Measurements from ENCODE around the gene TRIO.

Gene TRIO

DNA sequence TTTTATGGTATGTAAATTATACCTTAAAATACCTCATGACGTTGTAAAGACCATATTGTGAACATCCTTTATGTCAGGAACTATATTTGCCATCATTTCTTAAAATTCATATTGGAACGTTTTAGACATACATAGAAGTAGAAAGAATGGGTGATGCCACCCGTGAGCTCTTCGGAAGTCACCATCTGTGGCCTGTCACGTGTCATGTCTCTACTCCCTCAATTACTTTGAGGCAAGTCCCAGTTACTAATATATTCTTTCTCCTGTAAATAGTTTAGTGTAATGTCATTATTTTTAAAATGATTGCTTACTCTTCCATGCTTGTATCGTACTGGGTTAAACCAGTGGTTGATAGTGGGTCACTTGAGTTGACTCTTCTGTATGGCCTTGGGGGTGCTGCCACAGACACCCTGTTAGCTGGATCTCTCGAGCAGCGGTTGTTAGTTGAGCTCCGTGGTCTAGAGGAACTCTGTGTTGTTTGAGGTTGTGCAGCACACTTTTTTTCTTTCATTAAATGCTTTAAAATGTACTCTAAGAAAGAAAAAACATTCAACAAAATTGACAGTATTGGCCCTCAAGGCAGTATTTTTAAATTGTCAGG is 66.2 kb downstream of the TRIO start:
- no peak for DNase-seq (ENCODE audit: low spot score)

DNA sequence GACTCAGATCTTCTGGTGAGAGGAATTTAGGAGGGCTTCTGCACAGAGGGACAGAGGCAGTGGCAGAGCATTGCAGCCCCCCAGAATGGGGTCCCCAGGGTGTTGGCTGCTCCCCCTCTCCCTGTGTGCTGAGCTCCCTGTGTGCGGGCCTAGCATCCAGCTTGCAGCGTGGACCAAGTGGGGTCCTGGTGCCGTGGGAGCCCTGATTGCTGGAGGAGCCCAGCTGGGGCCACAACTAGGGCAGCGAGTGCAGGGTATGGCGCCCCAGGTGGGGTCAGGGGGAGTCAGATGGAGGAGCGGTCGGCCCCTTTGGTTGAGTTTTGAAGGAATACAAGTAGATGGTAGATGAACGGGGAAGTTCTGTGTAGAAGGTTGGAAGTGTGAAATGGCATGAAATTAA is 66.7 kb downstream of the TRIO start:
- no peak for DNase-seq (ENCODE audit: low spot score)

DNA sequence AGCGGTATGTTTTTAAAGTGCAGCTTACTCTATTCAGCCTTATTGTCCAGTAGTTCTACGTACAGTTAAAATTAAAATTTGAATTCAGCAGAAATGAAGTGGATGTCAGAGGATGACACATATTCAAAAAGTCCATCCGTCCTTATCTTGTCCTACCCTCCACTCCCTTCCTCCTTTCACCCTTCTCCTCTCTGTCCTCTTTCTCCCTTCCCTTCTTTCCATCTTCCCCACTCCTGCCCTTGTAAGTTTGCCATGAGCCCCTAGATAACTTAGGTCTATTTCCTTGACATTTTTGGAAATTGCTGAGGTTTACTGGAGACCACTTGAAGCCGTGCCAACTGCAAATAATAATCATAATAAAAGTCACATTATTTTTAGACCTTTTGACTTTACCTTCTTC is 67.6 kb downstream of the TRIO start:
- DNase-seq (ENCODE audit: low spot score) = no peak

DNA sequence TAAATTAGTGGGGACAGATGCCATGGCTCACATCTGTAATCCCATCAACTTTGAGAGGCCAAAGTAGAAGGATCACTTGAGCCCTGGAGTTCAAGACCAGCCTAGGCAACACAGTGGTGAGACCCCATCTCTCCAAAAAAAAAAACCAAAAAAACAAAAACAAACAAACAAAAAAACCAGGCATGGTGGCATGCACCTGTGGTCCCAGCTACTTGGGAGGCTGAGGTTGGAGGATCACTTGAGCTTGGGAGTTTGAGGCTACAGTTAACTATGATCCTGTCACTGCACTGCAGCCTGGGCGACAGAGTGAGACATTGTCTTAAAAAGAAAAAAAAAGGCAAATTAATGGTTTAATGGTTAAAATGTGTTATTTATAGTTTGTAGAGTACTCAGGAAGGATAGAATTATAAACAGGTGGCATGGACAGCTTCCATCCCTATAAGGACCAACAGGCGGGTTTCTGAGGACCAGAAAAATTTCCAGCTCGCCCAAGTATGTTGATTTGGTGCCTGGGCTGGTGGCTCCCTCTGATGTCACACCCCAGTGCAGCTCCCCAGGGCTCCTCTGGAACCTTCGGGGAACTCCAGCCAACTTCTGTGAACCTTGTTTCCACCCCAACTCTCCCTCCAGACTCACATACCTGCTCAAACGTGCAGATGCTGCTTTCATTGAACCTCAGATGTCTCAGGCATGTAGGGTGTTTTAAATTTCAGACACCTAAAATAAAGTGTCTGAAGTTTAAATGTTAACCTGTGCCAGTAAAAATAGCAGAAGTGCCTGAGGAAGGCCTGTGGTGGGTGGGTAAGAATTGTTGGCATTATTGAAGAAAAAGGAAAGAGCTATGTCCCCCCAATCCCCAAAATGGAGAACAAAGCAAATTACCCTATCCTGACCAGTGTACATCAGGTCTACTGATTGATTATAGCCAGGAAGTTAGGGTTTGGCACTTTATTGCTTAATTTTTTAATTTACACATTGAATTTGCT is 69.0 kb downstream of the TRIO start:
- DNase-seq (ENCODE audit: low spot score) = no peak

DNA sequence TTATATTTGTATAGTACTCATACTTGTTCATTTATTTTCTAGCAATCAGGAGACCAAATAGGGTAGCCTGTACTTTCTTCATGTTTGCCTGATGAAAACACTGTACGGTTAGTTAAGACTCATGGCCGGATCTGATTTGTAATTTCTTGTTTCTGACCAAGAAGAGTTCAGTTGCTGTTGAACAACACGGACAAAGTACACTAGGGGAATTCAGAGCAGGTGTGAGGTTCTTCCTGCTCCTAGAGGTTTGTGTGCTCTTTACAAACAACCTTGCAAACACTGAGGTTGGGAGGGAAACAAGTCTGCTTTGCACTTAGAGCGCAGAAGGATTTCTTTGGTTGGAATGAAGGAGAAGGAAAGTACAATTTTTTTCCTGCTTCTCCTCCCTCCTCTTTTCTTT is 69.7 kb downstream of the TRIO start:
- DNase-seq (ENCODE audit: low spot score) = no peak

DNA sequence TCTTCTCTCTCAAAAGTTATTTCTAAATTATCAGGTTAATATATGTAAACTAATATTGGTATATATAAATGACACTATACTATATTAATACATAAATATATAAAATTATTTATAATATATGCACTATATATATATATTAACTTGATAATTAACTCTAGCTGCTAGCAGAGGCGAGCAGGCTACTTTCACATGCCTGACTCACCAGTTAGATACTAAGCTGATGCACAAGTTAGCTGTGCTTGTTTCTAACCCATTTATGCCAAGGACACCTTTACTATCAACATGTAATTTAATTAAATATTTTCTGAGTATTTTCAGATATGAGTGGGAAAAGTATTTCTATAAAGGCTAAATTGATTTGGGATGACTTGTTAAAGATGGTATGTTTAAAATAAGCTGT is 70.1 kb downstream of the TRIO start:
- no peak for DNase-seq (ENCODE audit: low spot score)

DNA sequence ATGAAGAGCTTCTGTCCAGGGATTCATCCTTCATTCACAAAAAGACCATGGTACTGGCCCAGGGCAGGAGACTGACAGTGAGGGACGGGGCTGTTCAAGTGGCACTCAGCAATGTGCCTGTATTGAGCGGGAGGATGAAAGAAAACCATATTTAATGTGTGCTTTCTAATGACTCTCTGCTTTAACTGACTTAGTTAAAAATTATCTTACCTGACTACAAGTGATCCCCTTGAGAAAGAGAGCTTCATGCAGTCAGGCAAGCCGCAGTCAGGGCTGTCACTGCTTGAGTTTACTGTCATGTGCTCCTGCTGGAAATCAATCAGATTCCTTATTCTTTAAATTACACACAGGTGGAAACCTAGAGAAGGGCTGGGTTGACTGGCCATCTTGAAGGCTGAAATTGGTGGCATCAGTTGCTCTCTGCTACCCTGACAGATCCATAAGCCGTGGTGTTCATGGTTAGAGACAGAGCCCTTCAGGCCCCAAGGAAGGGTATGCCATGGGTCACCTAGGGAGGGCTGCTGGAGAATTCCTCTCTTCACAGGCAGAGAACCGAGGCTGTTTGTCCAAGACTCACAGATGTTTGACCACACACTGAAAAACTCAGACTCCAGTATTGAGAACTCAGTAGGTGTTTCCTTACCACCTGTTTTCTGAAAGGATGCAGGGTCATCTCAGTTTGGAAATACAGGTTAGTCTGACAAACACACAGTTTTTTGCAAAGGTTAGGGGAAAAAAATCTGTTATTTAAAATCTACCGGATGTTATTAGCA is 70.9 kb downstream of the TRIO start:
- no peak for DNase-seq (ENCODE audit: low spot score)

DNA sequence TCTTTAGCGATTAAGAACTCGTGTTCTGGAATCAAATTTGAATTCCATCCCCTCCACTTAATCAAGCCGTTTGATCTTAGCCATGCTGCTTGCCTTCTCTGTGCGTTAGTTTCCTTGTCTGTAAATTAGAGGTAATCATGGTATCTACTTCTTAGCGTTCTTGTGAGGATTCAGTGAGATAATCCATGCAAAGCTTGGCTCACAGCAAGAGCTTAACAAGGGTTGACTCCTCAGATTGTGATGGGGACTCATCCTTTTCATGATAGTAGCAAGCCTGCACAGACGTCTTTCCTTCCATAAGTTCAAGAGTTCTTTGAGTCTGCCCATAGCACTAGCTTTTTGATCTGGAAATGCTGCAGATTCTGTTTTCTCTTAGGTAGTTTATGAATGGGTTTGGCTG is 72.8 kb downstream of the TRIO start:
- no peak for DNase-seq (ENCODE audit: low spot score)

DNA sequence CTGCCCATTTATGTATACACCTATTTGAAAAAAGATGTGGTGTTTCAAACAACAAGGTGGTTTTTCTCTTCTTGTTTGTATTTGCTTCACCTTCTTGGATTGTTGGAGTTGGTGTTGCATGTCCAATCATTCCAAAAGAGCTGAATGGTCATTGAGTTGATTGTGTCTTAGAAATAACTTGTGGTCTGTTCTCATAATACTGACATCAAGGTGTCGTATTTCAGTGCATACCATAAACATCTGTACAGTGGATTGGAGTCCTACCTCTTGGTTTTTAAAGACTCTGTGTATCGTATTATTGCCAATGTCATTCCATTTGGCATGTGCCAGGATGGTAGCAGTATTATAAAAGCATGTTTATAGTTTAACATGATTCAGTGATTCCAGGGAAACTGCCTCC is 73.2 kb downstream of the TRIO start:
- DNase-seq (ENCODE audit: low spot score) = no peak

DNA sequence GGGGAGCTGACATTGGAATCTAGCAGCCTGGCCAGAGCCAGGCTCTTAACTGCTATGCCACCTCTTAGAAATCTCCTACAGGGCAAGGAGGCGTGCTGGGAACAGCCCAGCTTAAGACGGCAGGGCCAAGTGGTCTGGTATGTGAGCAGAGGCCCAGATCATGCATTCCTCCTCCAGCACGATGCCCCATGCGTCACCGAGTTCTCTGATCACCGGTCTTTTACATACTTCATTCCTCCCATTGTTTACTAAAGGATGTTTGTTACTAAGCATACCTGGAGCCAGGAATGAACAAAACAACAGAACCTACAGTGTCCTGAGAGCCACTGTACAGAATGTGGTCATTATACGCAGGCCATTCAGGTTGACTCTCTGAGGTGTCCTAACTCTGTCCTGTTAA is 73.8 kb downstream of the TRIO start:
- peak; percentile 59 for DNase-seq (ENCODE audit: low spot score)

DNA sequence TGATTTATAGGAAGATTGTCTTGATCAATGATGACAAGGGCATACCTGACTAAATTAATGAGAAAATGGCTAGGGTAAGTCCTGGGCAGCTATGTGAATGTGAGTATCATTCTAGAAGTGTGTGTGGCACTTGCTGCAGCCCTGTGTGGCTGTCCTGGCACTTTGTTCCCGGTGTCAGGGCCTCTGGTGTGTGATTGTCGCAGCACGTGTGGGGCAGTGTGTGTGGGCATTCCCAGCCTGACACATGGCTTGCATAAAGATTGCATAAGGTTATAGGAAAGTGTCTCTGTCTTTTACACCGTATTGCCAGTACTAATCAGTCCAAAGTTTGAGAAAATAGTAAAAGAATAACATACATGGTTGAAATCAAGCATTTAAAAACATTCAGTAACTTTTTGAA is 74.4 kb downstream of the TRIO start:
- no peak for DNase-seq (ENCODE audit: low spot score)

DNA sequence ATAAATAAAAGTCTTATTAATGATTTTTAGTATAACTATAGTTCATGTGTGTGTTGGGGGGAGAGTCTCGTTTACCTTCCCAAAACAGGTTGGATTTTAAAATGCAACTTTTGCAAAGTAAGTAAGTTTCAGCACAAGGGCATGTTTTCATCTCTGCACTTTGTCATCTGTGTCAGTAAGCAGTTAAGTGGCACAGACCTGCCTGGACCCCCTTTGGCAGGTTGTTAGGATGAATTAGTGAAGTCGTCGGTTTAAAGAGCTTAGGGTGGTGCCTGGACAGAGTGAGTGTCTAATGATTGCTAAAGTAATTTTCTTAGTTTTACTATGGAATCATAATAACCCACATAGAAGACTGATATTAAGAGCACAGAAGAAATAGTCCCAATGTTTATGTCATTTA is 74.9 kb downstream of the TRIO start:
- no peak for DNase-seq (ENCODE audit: low spot score)

DNA sequence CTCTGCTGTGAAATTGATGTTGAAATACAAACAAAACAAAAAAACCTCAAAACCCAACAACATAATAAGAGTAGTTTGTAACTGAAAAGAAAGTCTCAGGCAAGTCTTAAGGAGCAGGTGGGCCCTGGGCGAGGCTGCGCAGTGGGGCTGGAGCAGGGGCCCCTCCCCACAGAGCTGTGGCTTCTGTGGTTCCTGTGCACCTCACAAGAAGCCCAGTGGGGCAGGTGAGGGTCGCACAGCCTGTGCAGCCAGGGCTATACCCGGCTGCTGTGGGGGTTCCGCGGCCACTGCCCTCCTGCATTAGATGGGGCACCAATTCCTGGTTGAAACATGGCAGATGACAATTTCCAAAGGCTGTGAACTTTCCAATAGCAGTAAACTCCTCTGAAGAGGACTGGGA is 75.3 kb downstream of the TRIO start:
- DNase-seq (ENCODE audit: low spot score) = no peak

DNA sequence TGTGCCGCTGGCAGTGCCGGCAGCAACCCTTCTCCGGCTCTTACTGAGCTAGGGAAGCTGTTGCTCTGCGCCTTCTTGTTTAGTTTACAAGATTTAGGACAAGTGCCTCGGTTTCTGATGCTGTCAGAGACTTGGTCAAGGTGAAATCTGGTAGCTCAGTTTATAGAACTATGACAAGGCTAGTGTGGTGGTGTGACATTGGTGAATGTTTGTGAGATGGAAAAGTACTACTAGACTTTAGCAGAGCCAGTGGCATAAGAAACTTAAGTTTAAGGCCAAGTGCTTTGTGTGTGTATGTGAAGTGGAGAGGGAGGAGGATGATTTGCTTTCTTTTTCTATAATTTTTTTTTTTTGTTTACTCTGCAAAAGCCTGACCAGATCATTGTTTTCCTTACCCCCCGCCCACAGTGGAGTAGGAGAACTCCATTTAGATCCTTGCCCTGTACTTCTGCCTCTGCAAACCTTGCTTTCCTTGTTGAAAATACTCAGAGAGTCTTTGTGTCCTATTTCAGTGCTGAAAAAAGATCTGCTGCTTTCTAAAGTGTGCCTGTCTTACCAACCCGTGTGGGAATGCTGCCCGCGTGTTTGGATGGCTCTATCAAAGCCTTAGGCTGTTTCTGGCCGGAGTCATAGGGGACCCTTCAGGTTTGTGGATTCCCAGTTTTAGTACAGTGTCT is 75.9 kb downstream of the TRIO start:
- DNase-seq (ENCODE audit: low spot score) = no peak

DNA sequence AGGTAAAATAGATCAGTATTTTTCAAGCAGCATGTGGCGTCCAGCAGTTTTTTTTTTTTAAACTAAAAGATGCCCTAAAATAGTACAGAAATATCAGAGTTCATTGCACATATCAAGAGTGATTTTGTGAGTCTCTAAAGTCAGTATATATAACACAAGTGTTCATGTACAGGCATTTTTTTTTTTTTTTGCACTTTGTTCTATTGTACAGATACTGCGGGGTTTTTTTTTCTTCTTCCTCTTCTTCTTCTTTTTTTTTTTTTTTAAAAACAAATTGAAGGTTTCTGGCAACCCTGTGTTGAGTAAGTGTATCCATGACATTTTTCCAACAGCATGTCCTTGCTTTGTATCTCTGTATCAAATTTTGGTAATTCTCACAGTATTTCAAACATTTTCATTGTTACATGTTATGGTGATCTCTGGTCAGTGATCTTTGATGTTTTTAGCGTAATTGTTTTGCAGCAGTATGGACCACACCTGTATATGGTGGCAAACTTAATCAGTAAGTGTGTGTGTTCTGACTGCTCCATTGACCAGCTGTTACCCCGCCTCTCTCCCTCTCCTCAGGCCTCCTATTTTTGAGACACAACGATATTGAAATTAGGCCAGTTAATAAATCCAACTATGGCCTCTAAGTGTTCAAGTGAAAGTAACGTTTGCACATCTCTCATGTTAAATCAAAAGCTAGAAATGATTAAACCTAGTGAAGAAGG is 76.8 kb downstream of the TRIO start:
- no peak for DNase-seq (ENCODE audit: low spot score)

DNA sequence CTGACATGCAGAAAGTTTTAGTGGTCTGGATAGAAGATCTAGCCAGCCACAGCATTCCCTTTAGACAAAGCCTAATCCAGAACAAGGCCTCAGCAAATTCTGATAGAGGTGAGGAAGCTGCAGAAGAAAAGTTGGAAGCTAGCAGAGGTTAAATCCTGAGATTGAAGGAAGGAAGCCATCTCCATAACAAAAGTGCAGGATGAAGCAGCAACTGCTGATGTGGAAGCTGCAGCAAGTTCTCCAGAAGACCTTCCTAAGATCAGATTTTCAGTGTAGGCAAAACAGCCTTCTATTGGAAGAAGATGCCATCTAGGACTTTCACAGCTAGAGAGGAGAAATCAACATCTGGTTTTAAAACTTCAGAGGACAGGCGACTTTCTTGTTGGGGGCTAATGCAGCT is 77.5 kb downstream of the TRIO start:
- DNase-seq (ENCODE audit: low spot score) = no peak

DNA sequence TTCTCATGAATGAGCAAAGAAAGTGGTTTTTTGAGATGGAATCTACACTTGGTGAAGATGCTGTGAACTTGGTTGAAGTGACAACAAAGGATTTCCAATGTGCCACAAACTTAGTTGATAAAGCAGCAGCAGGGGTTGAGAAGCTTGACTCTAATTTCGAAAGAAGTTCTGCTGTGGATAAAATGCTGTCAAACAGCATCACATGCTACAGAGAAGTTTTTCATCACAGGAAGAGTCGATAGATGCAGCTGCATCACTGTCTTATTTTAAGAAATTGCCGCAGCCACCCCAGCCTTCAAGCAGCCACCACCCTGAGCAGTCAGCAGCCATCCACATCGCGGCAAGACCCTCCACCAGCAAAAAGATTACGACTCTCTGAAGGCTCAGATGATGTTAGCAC is 78.6 kb downstream of the TRIO start:
- DNase-seq (ENCODE audit: low spot score) = no peak

DNA sequence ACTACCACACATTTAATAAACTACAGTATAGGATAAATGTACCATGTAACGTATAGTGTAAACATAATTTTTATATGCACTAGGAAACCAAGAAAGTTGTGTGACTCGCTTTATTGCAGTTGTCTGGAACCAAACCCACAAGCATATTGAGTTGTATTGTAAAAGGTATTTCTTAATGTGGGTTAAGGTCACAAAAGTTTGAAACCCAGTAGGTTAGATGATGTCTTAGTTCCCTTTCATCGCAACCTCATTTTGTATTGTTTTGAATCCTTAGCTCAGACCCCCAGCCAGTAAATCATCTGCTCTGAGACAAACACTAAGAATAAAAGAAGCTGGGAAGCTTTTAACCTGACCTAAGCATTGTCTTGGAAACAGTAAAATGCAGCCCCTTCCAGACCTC is 79.1 kb downstream of the TRIO start:
- no peak for DNase-seq (ENCODE audit: low spot score)

DNA sequence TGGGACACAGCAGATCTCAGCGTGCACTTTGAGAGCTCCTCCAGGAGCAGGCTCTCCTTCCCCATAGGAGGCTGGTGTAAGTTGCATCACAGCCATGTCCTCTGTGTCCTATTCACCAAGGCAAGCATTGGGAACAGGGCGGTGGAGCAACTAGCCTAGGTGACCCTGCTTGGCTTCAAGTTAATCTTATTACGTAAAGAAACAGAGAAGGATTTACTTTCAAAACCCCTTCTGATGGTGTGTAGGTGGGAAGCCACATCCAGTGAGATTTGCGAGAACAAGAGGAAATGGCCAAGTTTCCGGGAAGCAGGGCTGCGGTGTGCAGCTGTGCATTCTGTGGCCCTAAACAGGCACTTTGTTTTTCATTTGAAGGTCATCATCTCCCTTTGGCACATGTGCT is 80.2 kb downstream of the TRIO start:
- no peak for DNase-seq (ENCODE audit: low spot score)

DNA sequence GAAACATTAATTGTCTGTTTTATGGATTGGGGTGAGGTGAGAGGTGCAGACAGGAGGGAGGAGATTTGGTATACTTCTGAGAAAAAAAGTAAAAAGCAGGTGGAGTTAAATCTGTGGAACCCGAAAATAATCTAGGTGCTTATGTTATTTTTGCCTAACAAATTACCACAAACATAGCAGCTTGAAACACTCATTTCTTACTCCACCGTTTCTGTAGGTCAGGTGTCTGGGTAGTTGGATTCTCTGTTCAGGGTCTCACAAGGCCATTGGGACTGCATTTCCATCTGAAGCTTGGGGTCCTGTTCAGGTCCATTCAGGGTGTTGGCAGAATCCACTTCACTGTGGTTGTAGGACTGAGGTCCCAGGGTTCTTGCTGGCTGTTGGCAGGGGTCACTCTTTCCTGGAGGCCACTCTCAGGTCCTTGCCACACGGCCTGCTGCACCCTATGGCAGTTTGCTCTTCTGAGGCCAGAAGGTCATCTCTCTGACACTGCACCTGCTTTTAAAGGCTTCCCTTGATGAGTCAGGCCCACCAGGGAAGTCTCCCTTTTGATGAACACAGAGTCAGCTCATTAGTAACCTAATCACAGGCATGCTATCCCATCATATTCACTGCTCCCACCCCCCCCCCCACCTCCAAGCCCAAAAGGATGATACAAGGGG is 82.2 kb downstream of the TRIO start:
- no peak for DNase-seq (ENCODE audit: low spot score)

DNA sequence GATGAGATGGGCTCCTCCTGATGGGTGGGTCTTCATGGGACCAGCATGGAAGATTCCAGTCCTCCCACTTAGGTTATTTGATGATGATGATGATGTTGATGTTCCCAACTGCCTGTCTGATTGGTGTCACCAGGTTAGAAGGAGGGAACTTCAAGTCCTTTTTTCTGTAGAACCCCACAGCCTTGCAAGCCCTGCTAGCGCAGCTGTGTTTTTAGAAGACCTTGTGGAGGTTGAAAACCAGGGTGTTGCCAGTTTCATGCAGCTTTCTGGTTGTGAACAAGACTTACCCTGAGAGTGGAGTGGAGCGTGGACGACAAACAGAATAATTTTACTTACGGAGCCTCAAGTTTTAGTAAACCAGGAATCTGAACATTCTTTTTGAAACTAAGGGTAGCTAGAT is 83.0 kb downstream of the TRIO start:
- DNase-seq (ENCODE audit: low spot score) = no peak

All from iPS-NIHi11 (cell line).